GM12865 (cell line): ENCODE data around the gene TSPAN9.

ENCODE experiments used
- DNase-seq: peaks from one replicate; pipeline ENCODE4 v3.0.0; 2010; ENCODE audit warnings: low read depth
- H3K4me3 ChIP-seq: 2 replicates; pipeline ENCODE4 v1.5.1; 2011; ENCODE audit warnings: mild to moderate bottlenecking, low read depth, low read length, control low read depth
- TF ChIP-seq, protein P1 (sequence below): IDR thresholded peaks from 2 replicates; pipeline ENCODE4 v1.5.1; 2011; ENCODE audit warnings: low read length, control low read depth, low read depth, inconsistent platforms; ENCODE audit not compliant: insufficient read depth; ENCODE audit errors: missing control alignments

Gene TSPAN9

DNA sequence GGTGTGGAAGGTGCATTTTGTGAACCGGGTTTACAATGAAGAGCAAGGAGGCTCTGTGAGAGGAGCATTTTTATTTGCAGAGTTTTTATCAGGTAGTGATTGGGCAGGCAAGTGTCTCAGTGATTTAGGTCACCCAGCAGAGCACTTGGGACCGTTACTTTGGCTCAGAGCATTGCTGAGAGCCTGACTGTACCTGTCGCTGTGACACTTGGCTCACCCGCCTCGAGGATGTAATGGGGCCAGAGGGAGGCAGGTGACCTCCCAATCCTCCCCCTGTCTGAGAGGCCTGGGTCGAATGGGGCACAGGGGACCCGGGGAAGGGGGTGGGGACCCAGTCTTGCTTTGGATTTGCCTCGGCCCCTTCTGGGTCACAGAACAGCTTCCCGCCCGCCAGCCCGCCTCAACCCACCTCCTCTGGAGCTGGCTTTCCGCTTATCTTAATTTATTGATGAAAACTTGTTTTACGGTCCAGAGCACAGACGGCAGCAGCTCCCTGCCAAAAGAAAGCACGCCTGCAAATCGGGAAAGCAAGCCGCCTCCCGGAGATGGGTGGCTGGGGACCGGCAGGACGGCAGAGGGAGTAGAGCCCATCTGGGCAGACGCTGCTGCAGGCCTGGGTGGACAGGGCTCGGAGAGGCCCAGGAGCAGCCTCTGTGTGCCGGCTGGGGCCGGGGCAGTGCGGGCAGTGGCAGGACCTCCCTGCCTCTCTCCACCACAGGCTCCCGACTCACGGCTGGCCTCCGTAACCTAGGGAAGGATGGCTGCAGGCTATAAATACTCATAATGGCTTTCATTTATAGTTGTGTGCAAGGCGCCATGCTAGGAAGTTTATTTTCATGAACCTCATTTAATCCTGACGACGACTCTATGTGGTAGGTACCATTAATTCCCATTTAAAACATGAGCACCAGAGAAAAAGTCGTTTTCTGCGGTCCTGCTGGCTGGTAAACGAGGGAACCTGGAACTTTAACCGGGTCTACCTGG, 187.1 kb downstream of the TSPAN9 start:
- DNase-seq = no peak
- no peak overlapping the region for H3K4me3 ChIP-seq
- TF ChIP-seq, protein P1, sequence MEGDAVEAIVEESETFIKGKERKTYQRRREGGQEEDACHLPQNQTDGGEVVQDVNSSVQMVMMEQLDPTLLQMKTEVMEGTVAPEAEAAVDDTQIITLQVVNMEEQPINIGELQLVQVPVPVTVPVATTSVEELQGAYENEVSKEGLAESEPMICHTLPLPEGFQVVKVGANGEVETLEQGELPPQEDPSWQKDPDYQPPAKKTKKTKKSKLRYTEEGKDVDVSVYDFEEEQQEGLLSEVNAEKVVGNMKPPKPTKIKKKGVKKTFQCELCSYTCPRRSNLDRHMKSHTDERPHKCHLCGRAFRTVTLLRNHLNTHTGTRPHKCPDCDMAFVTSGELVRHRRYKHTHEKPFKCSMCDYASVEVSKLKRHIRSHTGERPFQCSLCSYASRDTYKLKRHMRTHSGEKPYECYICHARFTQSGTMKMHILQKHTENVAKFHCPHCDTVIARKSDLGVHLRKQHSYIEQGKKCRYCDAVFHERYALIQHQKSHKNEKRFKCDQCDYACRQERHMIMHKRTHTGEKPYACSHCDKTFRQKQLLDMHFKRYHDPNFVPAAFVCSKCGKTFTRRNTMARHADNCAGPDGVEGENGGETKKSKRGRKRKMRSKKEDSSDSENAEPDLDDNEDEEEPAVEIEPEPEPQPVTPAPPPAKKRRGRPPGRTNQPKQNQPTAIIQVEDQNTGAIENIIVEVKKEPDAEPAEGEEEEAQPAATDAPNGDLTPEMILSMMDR = no peak

DNA sequence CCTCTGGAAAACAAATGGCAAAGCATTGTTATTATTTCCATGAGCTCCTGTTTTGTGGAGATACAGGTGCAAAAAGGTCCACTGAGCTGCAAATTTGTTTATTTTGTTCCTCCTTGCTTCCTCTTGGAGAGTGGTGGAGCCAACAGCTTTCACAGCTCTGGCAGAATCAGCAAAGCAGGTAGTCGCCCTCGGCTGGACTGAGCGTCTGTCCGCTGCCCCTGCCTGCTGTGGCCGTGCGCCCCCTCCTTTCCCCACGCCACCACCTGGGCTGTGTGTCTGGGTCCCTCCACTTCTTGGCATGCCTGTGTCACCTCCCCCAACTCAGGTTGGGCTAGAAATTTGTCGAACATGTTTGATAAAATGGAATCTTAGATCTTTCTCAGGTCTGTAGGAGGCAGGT, 188.2 kb downstream of the TSPAN9 start:
- H3K4me3 ChIP-seq = no peak overlapping the region
- no peak for DNase-seq
- TF ChIP-seq, protein P1 = no peak

DNA sequence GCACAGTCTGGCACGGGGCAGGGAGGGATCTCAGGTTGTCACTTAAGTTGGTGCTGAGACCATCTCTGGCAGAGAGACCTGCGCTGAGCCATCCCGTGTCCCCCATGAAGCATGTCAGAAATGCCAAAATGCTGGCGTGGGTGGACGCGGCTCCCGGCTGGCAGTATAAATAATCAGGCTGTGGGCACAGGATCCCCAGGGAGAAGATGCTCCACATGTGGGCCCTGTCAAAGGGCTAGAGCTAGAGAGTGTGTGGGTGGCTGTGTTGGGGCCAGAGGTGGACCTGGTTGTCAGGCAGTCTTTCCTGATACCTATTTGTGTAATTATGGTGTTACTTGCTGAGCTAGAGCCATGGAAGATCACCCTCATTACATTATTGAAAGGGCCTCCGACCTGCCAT, 189.5 kb downstream of the TSPAN9 start:
- H3K4me3 ChIP-seq = no peak overlapping the region
- no peak for DNase-seq
- TF ChIP-seq, protein P1 = no peak

DNA sequence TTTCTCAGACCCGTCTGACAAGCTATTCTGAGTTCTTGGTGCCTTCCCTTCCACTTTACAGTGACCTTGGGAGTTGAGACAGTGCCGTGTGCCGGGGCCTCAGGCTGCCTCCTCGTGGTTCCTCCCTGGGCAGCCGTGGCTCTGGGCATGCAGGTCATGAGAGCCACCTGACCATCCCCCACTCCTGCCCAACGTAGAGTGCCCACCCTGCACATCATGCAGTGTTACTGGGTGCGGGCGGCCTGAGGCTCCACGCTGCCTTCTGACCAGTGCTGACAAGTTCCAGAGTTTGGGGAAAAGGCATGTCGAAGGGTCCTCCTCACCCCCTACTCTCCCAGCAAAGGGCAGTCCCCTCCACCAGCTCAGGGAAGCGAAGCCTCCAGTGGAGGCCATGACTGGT, 190.5 kb downstream of the TSPAN9 start:
- no peak overlapping the region for H3K4me3 ChIP-seq
- no peak for DNase-seq
- TF ChIP-seq, protein P1 = no peak

DNA sequence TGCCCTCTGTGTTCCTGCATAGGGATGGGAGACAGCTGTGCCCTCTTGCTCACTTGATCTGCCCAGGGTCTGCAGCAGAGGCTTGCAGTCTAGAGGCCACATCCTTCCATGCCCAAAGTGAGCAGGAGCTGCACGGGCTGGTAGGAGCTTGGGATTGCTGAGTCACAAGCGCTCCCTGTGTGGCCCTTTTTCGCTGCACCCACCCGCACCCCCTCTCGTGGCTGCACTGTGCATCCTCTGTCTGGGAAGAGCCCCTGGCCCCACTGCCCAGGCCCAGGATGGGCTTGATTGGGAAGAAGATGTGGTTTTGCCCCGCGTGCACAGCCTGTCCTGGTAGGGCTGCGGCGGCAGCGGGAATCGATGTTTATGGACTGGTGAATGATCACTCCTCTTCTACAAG, 192.4 kb downstream of the TSPAN9 start:
- H3K4me3 ChIP-seq = no peak overlapping the region
- TF ChIP-seq, protein P1 = no peak
- DNase-seq = no peak

DNA sequence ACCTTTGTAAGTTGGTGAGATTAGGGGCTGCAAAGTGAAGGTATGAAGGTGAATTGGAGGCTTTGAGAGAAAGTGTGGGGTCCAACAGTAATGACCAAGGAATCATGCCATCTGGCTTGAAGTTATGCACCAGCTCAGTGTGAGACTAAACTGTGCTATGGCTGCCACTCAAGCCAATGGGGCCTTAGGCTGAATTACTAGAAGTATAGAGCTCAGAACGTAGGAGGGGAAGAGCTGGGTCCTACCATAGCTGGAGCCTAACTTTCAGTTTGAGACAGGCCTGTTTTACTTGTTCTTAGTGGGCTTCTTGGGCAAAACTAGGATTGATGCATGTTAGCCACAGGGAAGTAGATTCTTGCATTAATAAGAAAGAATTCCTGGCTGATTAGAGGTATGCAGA, 194.0 kb downstream of the TSPAN9 start:
- TF ChIP-seq, protein P1 = no peak
- DNase-seq = no peak
- no peak overlapping the region for H3K4me3 ChIP-seq

DNA sequence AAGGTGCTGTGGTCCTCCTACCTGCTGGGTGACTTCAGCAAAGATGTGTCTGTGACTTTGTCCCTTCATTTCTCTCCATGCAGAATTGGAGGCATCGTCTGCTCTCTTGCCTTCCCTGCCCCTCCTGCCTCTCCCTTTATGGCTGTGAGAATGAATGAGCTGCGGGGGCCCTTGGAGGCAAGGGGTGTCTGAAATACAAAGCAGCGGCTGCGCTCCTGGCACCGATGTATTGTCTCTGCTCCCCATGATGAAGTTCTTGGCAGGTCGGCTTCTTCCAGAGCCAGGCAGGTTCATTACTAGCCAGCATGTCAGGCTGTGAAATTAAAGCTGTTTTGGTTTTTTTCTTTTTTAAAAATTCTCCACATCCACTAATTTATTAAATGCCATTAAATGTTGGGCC, 194.5 kb downstream of the TSPAN9 start:
- no peak overlapping the region for H3K4me3 ChIP-seq
- TF ChIP-seq, protein P1 = no peak
- no peak for DNase-seq
